Fibroblast of the aortic adventitia (primary cell): ENCODE measurements around the gene SSPN. TPM values are rescaled to one million over a fixed set of nuclear protein-coding genes. Genes with fewer than 3 reads are reported as not detected.

Experiments
- DNase-seq: peaks from one replicate; pipeline ENCODE4 v3.0.0-alpha.2; 2010; ENCODE audit warnings: low read depth
- H3K4me3 ChIP-seq: 2 replicates; pipeline ENCODE4 v1.5.1; 2011; ENCODE audit warnings: low read depth, mild to moderate bottlenecking, control low read depth, low read length, moderate library complexity
- total RNA-seq: library from RNA; depleted of rRNA; stranded (reverse); fragments of >200 nt; gene quantifications from 2 replicates; pipeline ENCODE4 v1.2.3, GENCODE V29; 2012; ENCODE audit warnings: low replicate concordance
- TF ChIP-seq, protein P1 (sequence below): IDR thresholded peaks from 2 replicates; pipeline ENCODE4 v1.5.1; 2011; ENCODE audit warnings: mild to moderate bottlenecking, low read length, control low read depth, inconsistent platforms; ENCODE audit not compliant: insufficient read depth

SSPN gene
- total RNA-seq, 1 donor = 23.0 TPM

DNA sequence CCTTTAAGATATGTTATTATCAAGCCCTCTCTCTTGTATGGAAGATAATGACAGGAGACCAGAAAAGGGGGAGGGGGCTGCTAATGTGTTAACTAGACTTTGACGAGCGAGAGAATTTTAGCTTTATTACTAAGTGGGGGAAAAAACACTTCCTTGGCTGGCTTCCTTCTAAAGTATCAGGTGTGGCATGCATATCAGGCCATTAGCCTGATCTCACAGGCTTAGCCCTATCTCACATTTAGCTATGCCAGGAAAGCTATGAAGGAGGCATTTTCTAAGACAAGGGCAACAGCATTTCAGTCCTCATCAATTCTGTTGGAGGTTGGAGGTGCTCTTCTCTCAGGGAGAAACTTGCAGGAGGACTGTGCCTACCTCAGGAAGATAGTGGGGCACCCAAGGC, 9.9 kb downstream of the SSPN start:
- DNase-seq = no peak
- no peak overlapping the region for H3K4me3 ChIP-seq
- TF ChIP-seq, protein P1, sequence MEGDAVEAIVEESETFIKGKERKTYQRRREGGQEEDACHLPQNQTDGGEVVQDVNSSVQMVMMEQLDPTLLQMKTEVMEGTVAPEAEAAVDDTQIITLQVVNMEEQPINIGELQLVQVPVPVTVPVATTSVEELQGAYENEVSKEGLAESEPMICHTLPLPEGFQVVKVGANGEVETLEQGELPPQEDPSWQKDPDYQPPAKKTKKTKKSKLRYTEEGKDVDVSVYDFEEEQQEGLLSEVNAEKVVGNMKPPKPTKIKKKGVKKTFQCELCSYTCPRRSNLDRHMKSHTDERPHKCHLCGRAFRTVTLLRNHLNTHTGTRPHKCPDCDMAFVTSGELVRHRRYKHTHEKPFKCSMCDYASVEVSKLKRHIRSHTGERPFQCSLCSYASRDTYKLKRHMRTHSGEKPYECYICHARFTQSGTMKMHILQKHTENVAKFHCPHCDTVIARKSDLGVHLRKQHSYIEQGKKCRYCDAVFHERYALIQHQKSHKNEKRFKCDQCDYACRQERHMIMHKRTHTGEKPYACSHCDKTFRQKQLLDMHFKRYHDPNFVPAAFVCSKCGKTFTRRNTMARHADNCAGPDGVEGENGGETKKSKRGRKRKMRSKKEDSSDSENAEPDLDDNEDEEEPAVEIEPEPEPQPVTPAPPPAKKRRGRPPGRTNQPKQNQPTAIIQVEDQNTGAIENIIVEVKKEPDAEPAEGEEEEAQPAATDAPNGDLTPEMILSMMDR = no peak

- TF ChIP-seq, protein P1 = no peak
- DNase-seq = no peak
- no peak overlapping the region for H3K4me3 ChIP-seq
Measured at GRCh38 chr12:26205941-26206340, 10.6 kb downstream of the SSPN start.

DNA sequence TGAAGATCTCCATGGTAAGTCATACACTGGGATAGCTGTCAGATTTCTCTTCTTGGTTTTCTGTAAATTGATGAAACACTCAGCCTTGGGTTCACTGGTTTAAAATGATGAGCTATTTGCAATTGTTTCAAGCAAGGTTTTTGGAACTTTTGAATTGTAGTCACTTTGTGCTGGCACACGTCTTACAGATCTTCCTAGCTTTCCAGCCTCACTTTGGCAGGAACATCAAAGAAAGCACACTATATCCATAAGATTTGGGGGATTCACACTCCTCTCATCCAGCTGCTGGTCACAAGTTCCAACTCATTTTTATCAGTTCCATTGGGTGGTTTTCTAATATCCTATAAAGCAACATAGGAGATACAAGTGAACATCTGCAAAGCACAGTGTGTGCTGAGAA, 16.0 kb downstream of the SSPN start:
- TF ChIP-seq, protein P1 = no peak
- no peak overlapping the region for H3K4me3 ChIP-seq
- DNase-seq = no peak

GRCh38 chr12:26212396-26212795, 17.0 kb downstream of the SSPN start:
- TF ChIP-seq, protein P1 = no peak
- DNase-seq = no peak
- H3K4me3 ChIP-seq = no peak overlapping the region

DNA sequence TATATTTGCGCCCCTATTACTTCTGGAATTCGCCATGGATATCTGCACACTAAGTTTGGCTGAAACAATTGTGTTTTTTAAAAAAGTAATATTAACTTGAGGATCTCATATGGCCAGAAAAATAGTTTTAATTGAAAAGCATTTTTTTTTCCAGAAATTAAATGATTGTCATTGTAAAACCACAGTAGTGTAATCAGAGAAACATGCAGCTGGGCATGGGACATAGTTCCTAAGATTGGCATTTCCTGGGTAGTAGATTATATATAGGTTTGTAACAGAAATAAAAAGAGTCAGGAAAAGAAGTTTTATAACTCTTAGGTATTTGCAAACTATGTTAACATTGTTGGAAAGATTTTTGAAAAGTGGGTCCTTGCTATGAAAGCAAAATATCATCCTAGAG, 17.6 kb downstream of the SSPN start:
- TF ChIP-seq, protein P1 = no peak
- no peak for DNase-seq
- no peak overlapping the region for H3K4me3 ChIP-seq

GRCh38 chr12:26214121-26214520, 18.7 kb downstream of the SSPN start:
- DNase-seq = no peak
- TF ChIP-seq, protein P1 = no peak
- H3K4me3 ChIP-seq = no peak overlapping the region

- TF ChIP-seq, protein P1 = no peak
- H3K4me3 ChIP-seq = no peak overlapping the region
- no peak for DNase-seq
Measured at GRCh38 chr12:26219736-26220135, 24.4 kb downstream of the SSPN start.
